Small intestine (tissue), 16 donors: ENCODE data around the gene GPR108. TPM values are rescaled to one million over a fixed set of nuclear protein-coding genes. Genes with fewer than 3 reads are reported as not detected.
"Not testable (repeated sequence)": the region's sequence is repeated elsewhere in the genome, so short reads cannot be mapped to it uniquely, and the experiment has no call there.

Experiments
- DNase-seq, 2 donors: peaks; one replicate each; pipeline versions ENCODE4 v3.0.0 to v3.0.0-alpha.2; 2013
- FAIRE-seq: peaks from 2 replicates; lab custom pipeline; 2012; peaks lifted over from hg19 to GRCh38; lab: Jason Lieb, UNC
- H3K27ac ChIP-seq, 3 donors: one replicate each; pipeline ENCODE4 v1.5.1; 2013; ENCODE audit warnings: low read length in 2 of 3, mild to moderate bottlenecking in 2 of 3, control low read depth in 1 of 3, inconsistent platforms in 1 of 3, low read depth in 1 of 3, moderate library complexity in 1 of 3
- H3K27me3 ChIP-seq, 3 donors: one replicate each; pipeline ENCODE4 v1.6.1; 2013; ENCODE audit warnings: low read length in 3 of 3, inconsistent platforms in 1 of 3; ENCODE audit not compliant: control insufficient read depth in 3 of 3, insufficient read depth in 3 of 3
- H3K36me3 ChIP-seq, 3 donors: one replicate each; pipeline ENCODE4 v1.6.1; 2013; ENCODE audit warnings: low read length in 3 of 3, inconsistent platforms in 1 of 3, low read depth in 1 of 3, mild to moderate bottlenecking in 1 of 3, moderate library complexity in 1 of 3; ENCODE audit not compliant: control insufficient read depth in 3 of 3, insufficient read depth in 2 of 3
- H3K4me1 ChIP-seq, 3 donors: one replicate each; pipeline ENCODE4 v1.6.1; 2013; ENCODE audit warnings: low read length in 2 of 3, inconsistent platforms in 1 of 3, low read depth in 1 of 3, mild to moderate bottlenecking in 1 of 3, moderate library complexity in 1 of 3; ENCODE audit not compliant: control insufficient read depth in 3 of 3, insufficient read depth in 2 of 3
- H3K4me3 ChIP-seq, 3 donors: one replicate each; pipeline ENCODE4 v1.5.1; 2013; ENCODE audit warnings: low read length in 3 of 3, control low read depth in 1 of 3, inconsistent platforms in 1 of 3, low read depth in 1 of 3, mild to moderate bottlenecking in 1 of 3, moderate library complexity in 1 of 3
- H3K9me3 ChIP-seq, 2 donors: one replicate each; pipeline ENCODE4 v1.6.1; 2013; ENCODE audit warnings: low read depth in 1 of 2, low read length in 1 of 2; ENCODE audit not compliant: control insufficient read depth in 2 of 2, insufficient read depth in 1 of 2
- WGBS, 3 donors: extraction: QIAGEN DNeasy Blood & Tissue Kit; methylation state at CpG; one replicate each; pipeline ENCODE4 v1.1.7; 2013; 5-methylcytosine and 5-hydroxymethylcytosine counted together
- long read RNA-seq, 10 donors: transcript quantifications; one replicate each; lab custom pipeline, GENCODE V29; 2026
- polyA plus RNA-seq, 4 donors: library from polyadenylated mRNA; stranded (reverse) in 3 of 4; unstranded in 1 of 4; fragments of 200-250 nt in 3 of 4; fragments of 120-200 nt in 1 of 4; gene quantifications; one replicate each; pipeline versions ENCODE4 v1.2.1 to v1.2.3, GENCODE V29; 2013
- donor health status: healthy with polysubstance abuse.
- donor health status: control.
- donor health status: control.
- donor health status: Bipolar disorder and iron deficiency.
- donor health status: healthy.

The GPR108 gene
- 100 to 1,000 TPM in 2 of 4 donors, 10 to 100 TPM in 2; 68.9 to 128 (median 89.2) TPM for polyA plus RNA-seq
- long read RNA-seq, donor 1 = 0 reads
- long read RNA-seq, donor 2, transcript GPR108-201 (18 exons, 2,057 nt) = major isoform, 6 of 13 reads
- long read RNA-seq, donor 2, partial matches to known transcripts = 6 of 13 reads
- long read RNA-seq, donor 2, other reads (novel, unspliced or antisense) = 0 of 13 reads
- long read RNA-seq, donor 3, transcript GPR108-201 (18 exons, 2,057 nt) = major isoform, 6 of 14 reads
- long read RNA-seq, donor 3, partial matches to known transcripts = 8 of 14 reads
- long read RNA-seq, donor 3, other reads (novel, unspliced or antisense) = 0 of 14 reads
- long read RNA-seq, donor 4 = 0 reads
- long read RNA-seq, donor 5, partial matches to known transcripts = 0 of 3 reads
- long read RNA-seq, donor 5, other reads (novel, unspliced or antisense) = 0 of 3 reads
- long read RNA-seq, donor 6, transcript GPR108-201 (18 exons, 2,057 nt) = major isoform, 8 of 14 reads
- long read RNA-seq, donor 6, partial matches to known transcripts = 6 of 14 reads
- long read RNA-seq, donor 6, other reads (novel, unspliced or antisense) = 0 of 14 reads
- long read RNA-seq, donor 7, partial matches to known transcripts = 0 of 5 reads
- long read RNA-seq, donor 7, other reads (novel, unspliced or antisense) = 0 of 5 reads
- long read RNA-seq, donor 8, partial matches to known transcripts = 0 of 1 reads
- long read RNA-seq, donor 8, other reads (novel, unspliced or antisense) = 0 of 1 reads
- long read RNA-seq, donor 9, partial matches to known transcripts = 0 of 3 reads
- long read RNA-seq, donor 9, other reads (novel, unspliced or antisense) = 0 of 3 reads
- long read RNA-seq, donor 10, transcript GPR108-201 (18 exons, 2,057 nt) = major isoform, 5 of 102 reads
- long read RNA-seq, donor 10, partial matches to known transcripts = 81 of 102 reads
- long read RNA-seq, donor 10, other reads (novel, unspliced or antisense) = 14 of 102 reads

DNA sequence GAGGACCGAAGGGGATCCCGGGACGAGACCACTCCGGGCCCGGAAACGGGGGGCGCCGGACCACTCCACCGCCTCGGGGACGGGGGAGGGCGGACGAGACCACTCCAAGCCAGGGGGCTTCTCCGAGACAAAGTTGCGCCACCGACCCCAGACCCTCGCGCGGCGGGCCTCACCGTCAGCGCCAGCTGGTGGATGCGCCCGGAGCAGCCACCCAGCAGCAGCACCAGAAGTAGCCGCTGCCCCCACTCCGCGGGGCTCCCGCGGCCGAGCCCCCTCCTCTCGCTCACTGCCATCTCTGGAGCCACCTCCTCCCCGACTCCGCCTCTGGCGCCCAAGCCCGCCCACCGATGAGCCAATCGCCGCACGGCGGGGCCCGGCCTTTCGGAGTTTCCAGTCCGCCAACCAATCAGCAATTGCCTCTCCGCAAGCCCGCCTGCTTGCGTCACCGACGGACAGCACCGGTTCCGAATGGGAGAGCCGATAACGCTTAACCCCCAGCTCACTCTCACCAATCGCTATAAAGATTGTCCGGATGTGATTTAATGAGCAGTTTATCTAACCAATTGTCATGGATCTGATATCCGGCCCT lies at the start of gene GPR108:
Gene GPR108 (minus strand): TSS at position 297 of the 589 bp plus-strand sequence. CDS start 4 bp downstream, at position 293.
- FAIRE-seq = peak; percentile 98
- H3K27me3 ChIP-seq = no peaks in the 10 kb centered on the region
- WGBS, 3 donors = 0 to 1% (median 1%) methylated on average over 48 to 55 of the region's 55 CpGs
- H3K27ac ChIP-seq = peak within 1 kb of the TSS; percentile 91 to 96 (median 92)
- peak within 1 kb of the TSS; percentile 72 to 89 (median 75) for H3K4me3 ChIP-seq
- peak; percentile 100 for DNase-seq
- no peaks in the 10 kb centered on the region for H3K9me3 ChIP-seq
- peaks cover 0 to 29% (median 0%) of the 10 kb centered on the region in 3 donors for H3K4me1 ChIP-seq
- peaks cover 0 to 36% (median 0%) of the 10 kb centered on the region in 3 donors for H3K36me3 ChIP-seq

DNA sequence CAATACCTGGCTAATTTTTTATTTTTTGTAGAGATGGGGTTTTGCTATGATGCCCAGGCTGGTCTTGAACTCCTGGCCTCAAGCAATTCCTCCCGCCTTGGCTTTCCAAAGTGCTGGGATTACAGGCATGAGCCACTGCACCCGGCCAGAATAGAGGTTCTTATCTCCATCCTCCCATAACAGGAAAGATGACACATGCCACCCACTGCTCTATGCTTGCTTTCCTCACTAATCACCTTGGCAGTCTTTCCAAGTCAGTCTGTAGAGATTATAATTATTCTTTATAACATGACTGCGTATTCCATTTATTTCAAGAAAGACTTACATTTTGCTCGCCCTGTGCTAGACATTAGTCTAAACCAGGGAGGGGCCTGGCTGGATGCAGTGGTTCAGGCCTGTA lies 41.8 kb upstream of the GPR108 start:
- Histone ChIP-seq H3K36me3 (no peaks in the 10 kb centered on the region), H3K27me3 (no peaks in the 10 kb centered on the region), H3K4me3 (no peak overlapping the region), H3K27ac (no peak overlapping the region), H3K4me1 (no peaks in the 10 kb centered on the region), H3K9me3 (no peaks in the 10 kb centered on the region)
- FAIRE-seq = no peak
- no peak for DNase-seq
- WGBS, 3 donors = 65 to 69% (median 68%) methylated on average over 4 of the region's 4 CpGs

DNA sequence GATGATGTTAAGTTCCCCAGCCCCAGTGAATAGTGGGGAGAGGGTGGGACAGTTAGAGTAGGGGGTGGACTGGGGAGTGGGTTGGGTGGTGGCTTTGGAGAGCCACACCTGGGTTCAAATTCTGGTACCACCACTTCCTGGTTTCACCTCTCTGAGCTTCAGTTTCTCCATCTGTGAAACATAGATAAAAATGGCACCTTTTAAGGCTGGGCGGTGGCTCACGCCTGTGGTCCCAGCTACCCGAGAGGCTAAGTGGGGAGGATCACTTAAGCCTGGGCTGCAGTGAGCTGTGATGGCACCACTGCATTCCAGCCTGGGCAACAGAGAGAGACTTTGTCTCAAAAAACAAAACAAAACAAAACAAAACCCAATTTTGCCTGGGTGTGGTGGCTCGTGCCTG lies 41.0 kb upstream of the GPR108 start:
- no peaks in the 10 kb centered on the region for H3K36me3 ChIP-seq
- H3K4me1 ChIP-seq = no peaks in the 10 kb centered on the region
- no peak for DNase-seq
- no peak overlapping the region for H3K4me3 ChIP-seq
- 35 to 56% (median 46%) methylated on average over 4 of the region's 4 CpGs for whole genome bisulfite sequencing, 3 donors
- no peaks in the 10 kb centered on the region for H3K27me3 ChIP-seq
- no peak for FAIRE-seq
- H3K9me3 ChIP-seq = no peaks in the 10 kb centered on the region
- H3K27ac ChIP-seq = no peak overlapping the region

DNA sequence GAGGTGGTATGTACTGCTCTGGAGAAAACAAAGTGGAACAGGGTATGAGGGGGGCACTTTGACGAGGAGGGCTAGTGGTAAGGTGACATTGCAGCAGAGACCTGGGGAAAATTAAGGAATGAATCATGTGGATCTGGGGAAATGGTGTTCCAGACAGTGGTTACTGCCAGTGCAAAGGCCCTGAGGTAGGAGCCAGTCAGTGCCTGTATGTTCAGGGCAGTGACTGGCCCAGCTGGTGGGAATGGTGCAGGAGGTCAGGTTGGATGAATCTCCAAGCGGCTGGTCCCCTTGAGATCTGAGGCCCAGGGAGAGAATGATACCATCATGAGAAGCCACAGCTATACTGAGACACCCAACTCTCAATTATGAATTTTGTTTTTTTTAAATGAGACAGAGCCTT lies 40.1 kb upstream of the GPR108 start:
- 68 to 88% (median 75%) methylated on average over 2 of the region's 2 CpGs for WGBS, 3 donors
- Histone ChIP-seq H3K9me3 (no peaks in the 10 kb centered on the region), H3K27ac (no peak overlapping the region), H3K36me3 (no peaks in the 10 kb centered on the region), H3K4me1 (no peaks in the 10 kb centered on the region), H3K4me3 (no peak overlapping the region), H3K27me3 (no peaks in the 10 kb centered on the region)
- DNase-seq (no peak), FAIRE-seq (no peak)

DNA sequence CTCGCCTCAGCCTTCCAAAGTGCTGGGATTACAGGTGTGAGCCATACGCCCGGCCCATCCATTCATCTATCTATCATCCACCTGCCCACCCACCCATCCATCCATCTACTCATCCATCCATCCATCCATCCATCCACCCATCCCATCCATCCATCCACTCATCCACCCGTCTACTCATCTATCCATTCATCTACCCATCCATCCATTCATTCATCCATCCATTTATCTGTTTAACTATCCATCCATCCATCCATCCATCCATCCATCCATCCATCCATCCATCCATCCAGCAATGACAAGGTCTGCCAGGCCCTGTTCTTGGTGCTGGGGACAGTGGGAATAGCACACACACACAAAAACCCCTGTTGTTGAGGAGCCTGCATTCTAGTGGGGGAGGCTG lies 39.6 kb upstream of the GPR108 start:
- FAIRE-seq (no peak), DNase-seq (no peak)
- H3K36me3 ChIP-seq = no peaks in the 10 kb centered on the region
- no peaks in the 10 kb centered on the region for H3K4me1 ChIP-seq
- H3K27me3 ChIP-seq = no peaks in the 10 kb centered on the region
- no peak overlapping the region for H3K27ac ChIP-seq
- no peaks in the 10 kb centered on the region for H3K9me3 ChIP-seq
- H3K4me3 ChIP-seq = no peak overlapping the region
- WGBS, 3 donors = 91 to 96% (median 92%) methylated on average over 4 of the region's 4 CpGs

DNA sequence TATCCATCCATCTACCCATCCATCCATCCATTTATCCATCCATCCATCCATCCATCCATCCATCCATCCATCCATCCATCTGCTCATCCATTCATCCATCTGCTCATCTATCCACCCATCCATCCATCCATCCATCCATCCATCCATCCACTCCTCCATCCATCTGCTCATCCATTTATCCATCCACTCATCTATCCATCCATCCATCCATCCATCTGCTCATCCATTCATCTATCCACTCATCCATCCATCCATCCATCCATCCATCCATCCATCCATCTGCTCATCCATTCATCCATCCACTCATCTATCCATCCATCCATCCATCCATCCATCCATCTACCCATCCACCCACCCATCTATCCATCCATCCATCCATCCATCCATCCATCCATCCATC lies 38.7 kb upstream of the GPR108 start:
- H3K4me3 ChIP-seq, H3K9me3 ChIP-seq, DNase-seq, H3K36me3 ChIP-seq, H3K27ac ChIP-seq, H3K27me3 ChIP-seq, H3K4me1 ChIP-seq, FAIRE-seq: not testable (repeated sequence)

DNA sequence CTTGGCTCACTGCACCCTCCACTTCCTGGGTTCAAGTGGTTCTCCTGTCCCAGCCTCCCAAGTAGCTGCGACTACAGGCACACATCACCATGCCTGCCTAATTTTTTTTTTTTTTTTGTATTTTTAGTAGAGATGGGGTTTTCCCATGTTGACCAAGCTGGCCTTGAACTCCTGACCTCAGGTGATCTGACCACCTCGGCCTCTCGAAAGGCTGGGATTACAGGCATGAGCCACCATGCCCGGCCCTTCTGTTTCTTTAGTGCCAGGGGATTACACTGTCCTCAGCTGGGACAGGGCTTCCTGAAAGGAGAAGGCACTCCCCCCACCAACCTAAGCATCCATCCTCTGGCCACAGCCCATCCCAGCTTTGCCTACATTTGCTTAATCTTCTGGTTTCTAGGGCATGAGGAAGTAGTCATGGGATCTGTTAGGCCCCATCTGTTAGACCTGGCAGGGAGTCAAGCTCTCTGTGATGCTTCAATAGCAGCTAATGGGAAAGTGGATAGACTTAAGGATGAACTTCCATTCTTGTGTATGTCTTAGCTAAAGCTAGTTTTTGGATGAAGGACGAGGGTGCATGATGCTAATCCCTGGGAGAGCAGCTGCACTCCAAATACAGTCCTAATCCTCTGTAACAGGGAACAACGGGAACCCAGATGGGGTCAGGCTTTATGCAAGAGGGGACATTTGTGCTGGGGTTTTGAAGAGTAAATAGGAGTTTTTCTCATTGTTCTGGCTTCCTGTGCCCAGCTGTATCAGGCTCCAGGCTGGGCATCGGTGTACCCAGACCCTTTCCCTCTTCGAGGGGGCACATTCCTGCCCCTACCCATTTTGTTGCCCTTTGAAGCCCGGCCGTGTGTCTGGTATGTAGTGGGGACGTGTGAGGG lies 37.7 kb upstream of the GPR108 start:
- no peaks in the 10 kb centered on the region for H3K9me3 ChIP-seq
- no peaks in the 10 kb centered on the region for H3K27me3 ChIP-seq
- no peaks in the 10 kb centered on the region for H3K4me1 ChIP-seq
- no peak for FAIRE-seq
- H3K4me3 ChIP-seq = no peak overlapping the region
- no peaks in the 10 kb centered on the region for H3K36me3 ChIP-seq
- no peak overlapping the region for H3K27ac ChIP-seq
- WGBS, 3 donors = 63 to 75% (median 71%) methylated on average over 11 of the region's 11 CpGs
- DNase-seq = no peak
